ENCODE data around the gene RMND5B. TPM values are rescaled to one million over a fixed set of nuclear protein-coding genes. Genes with fewer than 3 reads are reported as not detected.

Gene RMND5B
- total and polyA plus RNA-seq, 8 donors, result 28.9 to 41.5 (median 30.3) TPM

- H3K4me1 ChIP-seq, result peaks cover 0 to 6% of the 10 kb centered on the region in 2 donors
- no peak overlapping the region for H3K27ac ChIP-seq
- H3K27me3 ChIP-seq, result no peaks in the 10 kb centered on the region
- no peaks in the 10 kb centered on the region for H3K36me3 ChIP-seq
- ATAC-seq, result no peak
- no peak for TF ChIP-seq CTCF (IDR thresholded peaks at IDR 0.05)
- no peak for DNase-seq
- intact Hi-C loops (cut with DNase I), result no loop called here
- H3K4me3 ChIP-seq, result no peak overlapping the region
- no peaks in the 10 kb centered on the region for H3K9me3 ChIP-seq
Measured at GRCh38 chr5:178186427-178186826, 55.6 kb downstream of the RMND5B start.

GRCh38 chr5:178187014-178187413 is 56.2 kb downstream of the RMND5B start, which contains the start of gene GMCL2:
Gene GMCL2, minus strand, starts transcription at chr5:178187371. Its CDS starts 72 bp downstream, at chr5:178187299.
- intact Hi-C loops (cut with DNase I), result no loop called here
- H3K27me3 ChIP-seq, result no peaks in the 10 kb centered on the region
- no peaks in the 10 kb centered on the region for H3K36me3 ChIP-seq
- H3K4me1 ChIP-seq, result peaks cover 0 to 6% of the 10 kb centered on the region in 2 donors
- no peaks in the 10 kb centered on the region for H3K9me3 ChIP-seq
- no peak within 1 kb of the TSS for H3K27ac ChIP-seq
- H3K4me3 ChIP-seq, result no peak within 1 kb of the TSS
- TF ChIP-seq CTCF (IDR thresholded peaks at IDR 0.05), result no peak
- ATAC-seq, result no peak
- DNase-seq, result no peak

- Histone ChIP-seq H3K27ac (no peak overlapping the region), H3K27me3 (peaks cover 0 to 12% of the 10 kb centered on the region in 2 donors), H3K9me3 (no peaks in the 10 kb centered on the region), H3K4me3 (no peak overlapping the region), H3K4me1 (no peaks in the 10 kb centered on the region), H3K36me3 (no peaks in the 10 kb centered on the region)
- DNase-seq (no peak), ATAC-seq (no peak)
- intact Hi-C loops (cut with DNase I), result no loop called here
- no peak for TF ChIP-seq CTCF (IDR thresholded peaks at IDR 0.05)
Measured at GRCh38 chr5:178189433-178189832, 58.6 kb downstream of the RMND5B start.

GRCh38 chr5:178191661-178192060 is 60.8 kb downstream of the RMND5B start:
- Histone ChIP-seq H3K27me3 (peaks cover 0 to 21% of the 10 kb centered on the region in 2 donors), H3K27ac (no peak overlapping the region), H3K9me3 (no peaks in the 10 kb centered on the region), H3K36me3 (no peaks in the 10 kb centered on the region), H3K4me1 (no peaks in the 10 kb centered on the region), H3K4me3 (no peak overlapping the region)
- intact Hi-C loops (cut with DNase I), result no loop called here
- TF ChIP-seq CTCF (IDR thresholded peaks at IDR 0.05), result no peak
- DNase-seq, result no peak
- ATAC-seq, result no peak

- ATAC-seq (no peak), DNase-seq (no peak)
- no peaks in the 10 kb centered on the region for H3K36me3 ChIP-seq
- no peak overlapping the region for H3K27ac ChIP-seq
- no peaks in the 10 kb centered on the region for H3K9me3 ChIP-seq
- peaks cover 0 to 21% of the 10 kb centered on the region in 2 donors for H3K27me3 ChIP-seq
- H3K4me3 ChIP-seq, result no peak overlapping the region
- intact Hi-C loops (cut with DNase I), result no loop called here
- no peaks in the 10 kb centered on the region for H3K4me1 ChIP-seq
- TF ChIP-seq CTCF (IDR thresholded peaks at IDR 0.05), result no peak
Measured at GRCh38 chr5:178192244-178192643, 61.4 kb downstream of the RMND5B start.
